ENCODE measurements around the gene FBXW5.

GRCh38 chr9:136958898-136959850 is 14.6 kb upstream of the FBXW5 start:
- no peak for TF ChIP-seq CTCF (IDR thresholded peaks at IDR 0.05)
- TF ChIP-seq POLR2A (IDR thresholded peaks at IDR 0.05) = no peak
